WTC11 (cell line): ENCODE measurements around the gene METTL23. TPM values are rescaled to one million over a fixed set of nuclear protein-coding genes. Genes with fewer than 3 reads are reported as not detected.

Experiments used
- ATAC-seq: fragments of 200-7000 bp; cut with Tn5 transposase; 2 replicates; pipeline ENCODE4 v1.10.0; 2021; ENCODE audit warnings: mild to moderate bottlenecking, moderate library complexity
- CTCF ChIA-PET: fragments of 300-600 bp; sonication (Branson Sonifier 250); formaldehyde crosslinking; loops from one replicate; lab custom pipeline; 2021; ENCODE audit warnings: antibody characterized with exemption; lab: Charles Lee
- POLR2A ChIA-PET: fragments of 350-600 bp; sonication (Branson Sonifier 250); formaldehyde crosslinking; loops from one replicate; lab custom pipeline; 2021; ENCODE audit warnings: antibody characterized with exemption; lab: Charles Lee
- DNase-seq: peaks from one replicate; pipeline ENCODE4 v3.0.0; 2021; ENCODE audit warnings: low spot score
- H3K27ac Mint-ChIP-seq: 2 replicates; pipeline ENCODE4 v1.8.0; 2021; ENCODE audit warnings: mixed read lengths
- H3K27me3 Mint-ChIP-seq: 2 replicates; pipeline ENCODE4 v1.8.0; 2021; ENCODE audit warnings: low read depth, mild to moderate bottlenecking, moderate library complexity, mixed read lengths
- H3K36me3 Mint-ChIP-seq: 2 replicates; pipeline ENCODE4 v1.8.0; 2021; ENCODE audit warnings: mixed read lengths
- H3K4me1 Mint-ChIP-seq: 2 replicates; pipeline ENCODE4 v1.8.0; 2022; ENCODE audit warnings: mixed read lengths
- H3K4me3 Mint-ChIP-seq: 2 replicates; pipeline ENCODE4 v1.8.0; 2021; ENCODE audit warnings: mild to moderate bottlenecking, moderate library complexity, mixed read lengths
- H3K9me3 Mint-ChIP-seq: 2 replicates; pipeline ENCODE4 v1.8.0; 2021; ENCODE audit warnings: mixed read lengths
- AFF4 ChIP-seq: sonication (generic); formaldehyde crosslinking; IDR thresholded peaks from 2 replicates; pipeline ENCODE4 v1.8.1; 2023; ENCODE audit warnings: mild to moderate bottlenecking, missing genetic modification reagents, borderline replicate concordance
- AR ChIP-seq: fragments of 250-450 bp; sonication (Bioruptor Pico); IDR thresholded peaks from 2 replicates; pipeline ENCODE4 v1.9.0; 2021; ENCODE audit warnings: mild to moderate bottlenecking
- ATF1 ChIP-seq: sonication (generic); formaldehyde crosslinking; IDR thresholded peaks from 2 replicates; pipeline ENCODE4 v1.8.1; 2023; ENCODE audit warnings: mild to moderate bottlenecking, moderate library complexity, missing genetic modification reagents
- CTCF ChIP-seq: fragments of 200-600 bp; IDR thresholded peaks from 2 replicates; pipeline ENCODE4 v1.8.0; 2022; ENCODE audit warnings: antibody characterized with exemption
- ELF4 ChIP-seq: sonication (generic); formaldehyde crosslinking; IDR thresholded peaks from 2 replicates; pipeline ENCODE4 v1.8.1; 2022; ENCODE audit warnings: low read depth, mild to moderate bottlenecking, moderate library complexity, missing genetic modification reagents
- ESRRA ChIP-seq: sonication (generic); formaldehyde crosslinking; IDR thresholded peaks from 2 replicates; pipeline ENCODE4 v1.8.1; 2022; ENCODE audit warnings: mild to moderate bottlenecking, missing genetic modification reagents, borderline replicate concordance
- JUN ChIP-seq: sonication (generic); formaldehyde crosslinking; IDR thresholded peaks from 2 replicates; pipeline ENCODE4 v1.8.0; 2023; ENCODE audit warnings: mild to moderate bottlenecking, missing genetic modification reagents
- MAX ChIP-seq: sonication (generic); formaldehyde crosslinking; IDR thresholded peaks from 2 replicates; pipeline ENCODE4 v1.8.0; 2022; ENCODE audit warnings: mild to moderate bottlenecking, missing genetic modification reagents
- MXD4 ChIP-seq: fragments of 250-450 bp; sonication (Bioruptor Pico); IDR thresholded peaks from 2 replicates; pipeline ENCODE4 v1.8.0; 2021; ENCODE audit warnings: mild to moderate bottlenecking, moderate library complexity, borderline replicate concordance
- PRDM15 ChIP-seq: sonication (generic); formaldehyde crosslinking; IDR thresholded peaks from 2 replicates; pipeline ENCODE4 v1.8.0; 2022; ENCODE audit warnings: missing genetic modification reagents
- TEAD4 ChIP-seq: sonication (generic); formaldehyde crosslinking; IDR thresholded peaks from 2 replicates; pipeline ENCODE4 v1.8.0; 2022; ENCODE audit warnings: mild to moderate bottlenecking, missing genetic modification reagents
- ZMAT4 ChIP-seq: fragments of 250-450 bp; sonication (Bioruptor Pico); IDR thresholded peaks from 2 replicates; pipeline ENCODE4 v1.9.0; 2021; ENCODE audit warnings: mild to moderate bottlenecking
- ZNF232 ChIP-seq: sonication (generic); formaldehyde crosslinking; IDR thresholded peaks from 2 replicates; pipeline ENCODE4 v1.8.0; 2022; ENCODE audit warnings: mild to moderate bottlenecking, missing genetic modification reagents
- ZNF423 ChIP-seq: fragments of 250-450 bp; sonication (Bioruptor Pico); IDR thresholded peaks from 2 replicates; pipeline ENCODE4 v2.1.2; 2022; ENCODE audit warnings: mild to moderate bottlenecking, moderate library complexity
- ZNF671 ChIP-seq: fragments of 250-450 bp; sonication (Bioruptor Pico); IDR thresholded peaks from 2 replicates; pipeline ENCODE4 v1.8.0; 2021; ENCODE audit warnings: mild to moderate bottlenecking
- total RNA-seq: library from RNA; stranded (reverse); gene quantifications from 3 replicates; pipeline ENCODE4 v1.2.3, GENCODE V29; 2021

METTL23 gene
- total RNA-seq, 1 experiment from 2014 or later, result 48.5 TPM

GRCh38 chr17:76725580-76726230 lies 934 bp upstream of the METTL23 start:
- Mint-ChIP-seq H3K4me3 (peak overlapping the region; percentile 89), H3K4me1 (peaks cover 15% of the 10 kb centered on the region), H3K27ac (peak overlapping the region; percentile 57), H3K9me3 (no peaks in the 10 kb centered on the region), H3K27me3 (no peaks in the 10 kb centered on the region), H3K36me3 (peaks cover 34% of the 10 kb centered on the region)
- CTCF ChIA-PET, result interaction anchor here (0.6 to 2.7 kb wide), 8 partner anchors 12 to 328 kb away, joined by 3 to 12 read pairs (median 5); partner anchors contain the start of gene AANAT
- POLR2A ChIA-PET, result interaction anchor here (0.5 to 4.1 kb wide), 4 partner anchors 11 to 535 kb away, joined by 3 to 28 read pairs (median 4); partner anchors contain the start of genes MFSD11 and SRSF2
- DNase-seq (peak; percentile 18), ATAC-seq (no peak)
- TF ChIP-seq AFF4 (no peak), ZNF423 (CRISPR knock-in tag) (0 out of 2 replicates have a peak, but pooled peaks have one; percentile 48), MAX (CRISPR knock-in tag) (0 out of 2 replicates have a peak, but pooled peaks have one; percentile 35), ZNF232 (no peak), TEAD4 (no peak), ATF1 (CRISPR knock-in tag) (0 out of 2 replicates have a peak, but pooled peaks have one; percentile 26)

- H3K4me3 Mint-ChIP-seq, result peak within 1 kb of the TSS; percentile 89
- no peaks in the 10 kb centered on the region for H3K9me3 Mint-ChIP-seq
- ATAC-seq (peak; percentile 92), DNase-seq (peak; percentile 96)
- peaks cover 29% of the 10 kb centered on the region for H3K36me3 Mint-ChIP-seq
- peaks cover 15% of the 10 kb centered on the region for H3K4me1 Mint-ChIP-seq
- CTCF ChIA-PET, result interaction anchor here (0.7 to 2.7 kb wide), 6 partner anchors 13 to 328 kb away, joined by 3 to 12 read pairs (median 8); partner anchors contain the start of gene AANAT
- POLR2A ChIA-PET, result interaction anchor here (0.5 to 4.1 kb wide), 4 partner anchors 11 to 536 kb away, joined by 3 to 28 read pairs (median 4); partner anchors contain the start of genes MFSD11 and SRSF2
- peak within 1 kb of the TSS; percentile 93 for H3K27ac Mint-ChIP-seq
- no peaks in the 10 kb centered on the region for H3K27me3 Mint-ChIP-seq
- TF ChIP-seq ELF4 (CRISPR knock-in tag), result no peak
- TF ChIP-seq ZMAT4 (CRISPR knock-in tag), result no peak
- no peak for TF ChIP-seq AR (CRISPR knock-in tag)
- TF ChIP-seq JUN (CRISPR knock-in tag), result no peak
- TF ChIP-seq PRDM15 (CRISPR knock-in tag), result no peak
- TF ChIP-seq ZNF671 (CRISPR knock-in tag), result no peak
- no peak for TF ChIP-seq ESRRA (CRISPR knock-in tag)
- TF ChIP-seq CTCF, result no peak
- TF ChIP-seq AFF4, result no peak
- TF ChIP-seq MXD4, result no peak
These were observed 336 bp upstream of the METTL23 start, which contains the start of gene JMJD6 for GRCh38 chr17:76726231-76726775. JMJD6 (minus strand) TSS chr17:76726606; CDS start chr17:76726475, 131 bp downstream.
